Retinal pigment epithelial cell (primary cell): ENCODE measurements around the gene E2F8.

Experiments
- DNase-seq: peaks from one replicate; pipeline ENCODE4 v3.0.0-alpha.2; 2010; ENCODE audit warnings: low read depth
- H3K4me3 ChIP-seq: 2 replicates; pipeline ENCODE4 v1.5.1; 2011; ENCODE audit warnings: mild to moderate bottlenecking, low read length, control low read depth, moderate library complexity
- TF ChIP-seq, protein P1 (sequence below): conservative IDR thresholded peaks from 2 replicates; pipeline ENCODE4 v1.5.1; 2011; ENCODE audit warnings: low read depth, low read length, control low read depth, inconsistent platforms

Gene E2F8

GRCh38 chr11:19243143-19243542 lies 2.4 kb upstream of the E2F8 start:
- DNase-seq, result no peak
- no peak overlapping the region for H3K4me3 ChIP-seq
- TF ChIP-seq, protein P1, sequence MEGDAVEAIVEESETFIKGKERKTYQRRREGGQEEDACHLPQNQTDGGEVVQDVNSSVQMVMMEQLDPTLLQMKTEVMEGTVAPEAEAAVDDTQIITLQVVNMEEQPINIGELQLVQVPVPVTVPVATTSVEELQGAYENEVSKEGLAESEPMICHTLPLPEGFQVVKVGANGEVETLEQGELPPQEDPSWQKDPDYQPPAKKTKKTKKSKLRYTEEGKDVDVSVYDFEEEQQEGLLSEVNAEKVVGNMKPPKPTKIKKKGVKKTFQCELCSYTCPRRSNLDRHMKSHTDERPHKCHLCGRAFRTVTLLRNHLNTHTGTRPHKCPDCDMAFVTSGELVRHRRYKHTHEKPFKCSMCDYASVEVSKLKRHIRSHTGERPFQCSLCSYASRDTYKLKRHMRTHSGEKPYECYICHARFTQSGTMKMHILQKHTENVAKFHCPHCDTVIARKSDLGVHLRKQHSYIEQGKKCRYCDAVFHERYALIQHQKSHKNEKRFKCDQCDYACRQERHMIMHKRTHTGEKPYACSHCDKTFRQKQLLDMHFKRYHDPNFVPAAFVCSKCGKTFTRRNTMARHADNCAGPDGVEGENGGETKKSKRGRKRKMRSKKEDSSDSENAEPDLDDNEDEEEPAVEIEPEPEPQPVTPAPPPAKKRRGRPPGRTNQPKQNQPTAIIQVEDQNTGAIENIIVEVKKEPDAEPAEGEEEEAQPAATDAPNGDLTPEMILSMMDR, result no peak

- DNase-seq, result no peak
- peak overlapping the region; percentile 92 for H3K4me3 ChIP-seq
- TF ChIP-seq, protein P1, result no peak
These were observed 1.6 kb upstream of the E2F8 start for GRCh38 chr11:19242179-19242932.

- DNase-seq, result no peak
- TF ChIP-seq, protein P1, result no peak
- peak overlapping the region; percentile 92 for H3K4me3 ChIP-seq
These were observed 774 bp upstream of the E2F8 start for GRCh38 chr11:19241260-19242178.

- H3K4me3 ChIP-seq, result peak overlapping the region; percentile 92
- DNase-seq, result no peak
- TF ChIP-seq, protein P1, result no peak
These were observed 1.7 kb downstream of the E2F8 start for GRCh38 chr11:19239039-19239438.

- TF ChIP-seq, protein P1, result no peak
- H3K4me3 ChIP-seq, result no peak overlapping the region
- no peak for DNase-seq
These were observed 2.9 kb downstream of the E2F8 start for GRCh38 chr11:19237813-19238212.

DNA sequence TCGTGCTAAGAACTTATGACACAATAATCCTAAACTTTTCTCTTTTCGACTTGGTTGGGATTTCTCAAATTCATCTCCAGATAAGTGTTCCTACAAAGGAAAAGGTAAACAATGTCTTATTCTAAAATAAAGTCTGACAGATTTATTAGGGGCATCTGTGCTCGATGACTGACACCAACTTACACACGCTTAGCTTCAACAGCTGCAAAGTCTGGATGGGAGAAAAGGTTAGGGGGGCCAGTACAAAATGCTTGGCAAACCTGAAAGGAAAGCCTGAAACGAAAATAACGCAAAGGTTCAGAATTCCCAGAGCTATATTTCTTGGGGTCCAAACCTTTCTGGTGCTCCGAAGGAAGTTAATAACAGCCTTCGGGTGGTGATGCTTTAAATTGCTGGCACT lies 3.4 kb downstream of the E2F8 start:
- no peak overlapping the region for H3K4me3 ChIP-seq
- TF ChIP-seq, protein P1, result no peak
- no peak for DNase-seq
